ENCODE measurements around the gene SLC38A9.
A peak's percentile ranks its signal among the peaks of the same experiment; 100 is the strongest.
"Not testable (repeated sequence)": the region's sequence is repeated elsewhere in the genome, so short reads cannot be mapped to it uniquely, and the experiment has no call there.

Gene SLC38A9

GRCh38 chr5:55720188-55720703, 8.1 kb upstream of the SLC38A9 start:
- TF ChIP-seq CTCF (conservative IDR thresholded peaks at IDR 0.05; ENCODE audit: low read length), result no peak
- no peak for DNase-seq (ENCODE audit: low read depth)

GRCh38 chr5:55719026-55719425, 6.9 kb upstream of the SLC38A9 start:
- DNase-seq (ENCODE audit: low read depth); H3K4me3 ChIP-seq (ENCODE audit: low read length): not testable (repeated sequence)

More at GRCh38 chr5:55720188-55720703, 8.1 kb upstream of the SLC38A9 start:
- H3K4me3 ChIP-seq (ENCODE audit: low read length), result no peak overlapping the region

- no peak for TF ChIP-seq CTCF (conservative IDR thresholded peaks at IDR 0.05; ENCODE audit: low read length)
- no peak overlapping the region for H3K4me3 ChIP-seq (ENCODE audit: low read length)
- no peak for DNase-seq (ENCODE audit: low read depth)
These were observed 3.5 kb upstream of the SLC38A9 start for GRCh38 chr5:55715519-55716078.

GRCh38 chr5:55714749-55715148, 2.6 kb upstream of the SLC38A9 start:
- no peak overlapping the region for H3K4me3 ChIP-seq (ENCODE audit: low read length)
- DNase-seq (ENCODE audit: low read depth), result no peak
- no peak for TF ChIP-seq CTCF (conservative IDR thresholded peaks at IDR 0.05; ENCODE audit: low read length)

- no peak for TF ChIP-seq CTCF (conservative IDR thresholded peaks at IDR 0.05; ENCODE audit: low read length)
- no peak for DNase-seq (ENCODE audit: low read depth)
- H3K4me3 ChIP-seq (ENCODE audit: low read length), result no peak overlapping the region
These were observed 2.2 kb upstream of the SLC38A9 start for GRCh38 chr5:55714339-55714738.

- DNase-seq (ENCODE audit: low read depth), result no peak
- no peak for TF ChIP-seq CTCF (conservative IDR thresholded peaks at IDR 0.05; ENCODE audit: low read length)
- H3K4me3 ChIP-seq (ENCODE audit: low read length), result no peak overlapping the region
These were observed 1.7 kb upstream of the SLC38A9 start for GRCh38 chr5:55713871-55714270.

GRCh38 chr5:55711507-55712022, 559 bp downstream of the SLC38A9 start:
- peak overlapping the region; percentile 99 for H3K4me3 ChIP-seq (ENCODE audit: low read length)
- TF ChIP-seq CTCF (conservative IDR thresholded peaks at IDR 0.05; ENCODE audit: low read length), result no peak
- DNase-seq (ENCODE audit: low read depth), result no peak

All from AG10803 (cell line).